Stimulated activated CD8-positive, alpha-beta memory T cell treated with anti-CD3 and anti-CD28 coated beads, Interleukin-12 subunit alpha, Interleukin-12 subunit beta, amount 100 ng/mL, for 4 hours (primary cell): Measurements from ENCODE around the gene SYTL2.
"Not testable (repeated sequence)": the region's sequence is repeated elsewhere in the genome, so short reads cannot be mapped to it uniquely, and the experiment has no call there.

Experiments
- DNase-seq: peaks from one replicate; pipeline ENCODE4 v3.0.0-alpha.2; 2020; ENCODE audit warnings: low read depth

SYTL2 gene, protein sequence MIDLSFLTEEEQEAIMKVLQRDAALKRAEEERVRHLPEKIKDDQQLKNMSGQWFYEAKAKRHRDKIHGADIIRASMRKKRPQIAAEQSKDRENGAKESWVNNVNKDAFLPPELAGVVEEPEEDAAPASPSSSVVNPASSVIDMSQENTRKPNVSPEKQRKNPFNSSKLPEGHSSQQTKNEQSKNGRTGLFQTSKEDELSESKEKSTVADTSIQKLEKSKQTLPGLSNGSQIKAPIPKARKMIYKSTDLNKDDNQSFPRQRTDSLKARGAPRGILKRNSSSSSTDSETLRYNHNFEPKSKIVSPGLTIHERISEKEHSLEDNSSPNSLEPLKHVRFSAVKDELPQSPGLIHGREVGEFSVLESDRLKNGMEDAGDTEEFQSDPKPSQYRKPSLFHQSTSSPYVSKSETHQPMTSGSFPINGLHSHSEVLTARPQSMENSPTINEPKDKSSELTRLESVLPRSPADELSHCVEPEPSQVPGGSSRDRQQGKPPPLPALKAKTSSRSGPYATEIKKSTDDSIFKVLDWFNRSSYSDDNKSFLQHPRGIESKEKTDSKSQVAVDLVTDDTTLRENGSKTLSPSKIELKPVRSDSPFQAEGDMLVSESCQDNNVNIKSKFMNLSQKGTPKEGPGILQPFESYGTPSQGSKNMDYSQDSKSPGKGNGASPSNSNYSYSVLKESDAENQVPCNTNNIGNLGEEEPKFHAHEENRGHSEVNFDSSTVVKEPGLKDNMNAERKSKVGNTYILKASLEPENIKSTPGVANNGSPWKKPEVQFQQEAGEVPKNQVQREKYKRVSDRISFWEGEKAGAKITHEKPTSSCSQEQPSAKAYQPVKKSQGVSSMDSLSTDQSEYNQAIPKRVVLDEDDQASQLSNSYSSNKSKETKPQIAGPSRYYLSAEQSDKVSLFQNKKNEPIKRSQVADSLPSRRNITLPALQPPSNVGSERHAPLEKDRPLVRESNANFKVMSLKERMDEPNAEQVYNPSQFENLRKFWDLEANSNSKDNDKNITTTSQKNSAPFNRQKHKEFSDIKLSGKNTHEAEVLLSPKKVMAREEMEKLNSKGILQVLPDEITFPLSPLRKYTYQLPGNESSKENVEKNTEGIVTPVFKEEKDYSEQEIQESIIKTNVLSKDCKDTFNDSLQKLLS (N-terminal part only)

DNA sequence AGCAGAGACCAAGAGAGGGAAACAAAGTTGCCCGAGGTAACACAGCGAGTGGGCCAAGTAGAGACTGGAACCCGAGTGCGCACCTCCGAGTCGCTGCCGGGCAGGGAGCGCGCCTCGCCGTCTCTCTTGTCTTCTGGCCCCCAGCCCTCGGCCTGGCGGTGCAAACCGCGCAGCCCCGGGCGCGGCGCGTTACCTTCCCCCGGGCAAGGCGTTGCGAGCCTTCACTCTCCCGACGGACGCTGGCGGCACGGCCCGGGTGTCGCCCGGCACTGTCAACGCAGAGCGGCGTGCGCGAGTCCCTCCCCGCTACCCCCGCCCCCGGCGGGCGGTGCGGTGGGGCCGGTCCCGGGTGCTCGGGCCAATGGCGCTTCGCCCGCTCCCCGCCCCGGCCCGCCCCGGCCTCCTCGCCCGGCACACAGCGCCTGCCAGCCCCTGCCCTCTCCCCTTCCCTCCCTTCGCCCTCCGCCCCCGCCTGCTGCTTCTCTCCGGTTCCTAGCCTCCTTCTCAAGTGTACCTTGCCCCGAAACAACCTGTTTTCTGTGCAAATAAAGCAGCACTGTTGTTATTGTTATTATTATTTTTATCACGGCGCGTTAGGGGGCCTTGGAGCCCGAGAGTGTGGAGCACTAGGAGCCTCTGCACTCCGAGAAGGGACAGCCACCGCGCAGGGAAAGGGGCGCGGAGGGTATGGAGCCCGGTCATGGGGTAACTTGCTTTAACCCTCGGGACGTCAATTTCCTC lies at the start of gene SYTL2:
SYTL2 (minus strand) TSS at position 271 of the 741 bp plus-strand sequence. CDS start 53,416 bp downstream, outside the sequence.
- peak; percentile 70 for DNase-seq

DNA sequence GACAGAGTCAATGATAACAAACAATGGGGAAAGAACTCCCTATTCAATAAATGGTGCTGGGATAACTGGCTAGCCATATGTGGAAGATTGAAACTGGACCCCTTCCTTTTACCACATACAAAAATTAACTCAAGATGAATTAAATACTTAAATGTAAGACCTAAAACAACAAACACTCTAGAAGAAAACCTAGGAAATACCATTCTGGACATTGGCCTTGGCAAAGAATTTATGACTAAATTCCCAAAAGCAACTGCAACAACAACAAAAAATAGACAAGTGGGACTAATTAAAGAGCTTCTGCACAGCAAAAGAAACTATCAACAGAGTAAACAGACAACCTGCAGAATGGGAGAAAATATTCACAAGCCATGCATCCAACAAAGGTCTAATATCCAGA lies 48.6 kb upstream of the SYTL2 start:
- DNase-seq, result not testable (repeated sequence)

DNA sequence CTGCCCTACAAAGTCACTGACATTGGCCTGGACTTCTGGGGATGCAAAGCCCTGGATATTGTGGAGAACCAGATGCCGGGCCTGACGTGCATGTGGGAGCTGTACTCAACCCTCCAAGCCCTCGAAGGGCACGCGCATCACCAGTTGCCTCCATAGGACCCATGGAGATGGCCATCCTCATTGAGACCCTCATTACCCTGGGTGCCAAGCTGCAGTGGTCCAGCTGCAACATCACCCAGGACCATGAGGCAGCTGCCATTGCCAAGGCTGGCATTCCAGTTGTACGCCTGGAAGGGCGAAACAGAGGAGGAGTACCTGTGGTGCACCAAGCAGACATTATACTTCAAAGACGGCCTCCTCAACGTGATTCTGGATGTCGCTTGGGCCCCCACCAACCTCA lies 46.2 kb upstream of the SYTL2 start:
- DNase-seq, result no peak

DNA sequence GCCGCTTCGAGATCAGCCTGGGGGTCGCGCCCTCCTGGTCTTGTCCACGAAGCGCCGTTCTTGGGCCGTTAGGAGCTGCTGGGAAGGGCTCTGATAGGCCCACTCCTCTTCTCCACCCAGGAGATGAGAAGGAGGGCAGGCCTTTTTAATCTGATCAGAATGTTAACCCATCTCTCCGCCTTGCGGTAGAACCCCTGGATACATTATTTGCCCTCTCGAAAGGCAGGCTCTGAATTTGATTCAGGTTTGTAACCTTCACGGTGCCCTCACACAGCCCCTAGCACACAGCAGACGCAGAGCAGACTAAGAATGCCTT lies 44.4 kb upstream of the SYTL2 start, which contains the start of gene CCDC83:
CCDC83 (plus strand) TSS at position 43 of the 316 bp plus-strand sequence. CDS start 9,741 bp downstream, outside the sequence.
- no peak for DNase-seq

DNA sequence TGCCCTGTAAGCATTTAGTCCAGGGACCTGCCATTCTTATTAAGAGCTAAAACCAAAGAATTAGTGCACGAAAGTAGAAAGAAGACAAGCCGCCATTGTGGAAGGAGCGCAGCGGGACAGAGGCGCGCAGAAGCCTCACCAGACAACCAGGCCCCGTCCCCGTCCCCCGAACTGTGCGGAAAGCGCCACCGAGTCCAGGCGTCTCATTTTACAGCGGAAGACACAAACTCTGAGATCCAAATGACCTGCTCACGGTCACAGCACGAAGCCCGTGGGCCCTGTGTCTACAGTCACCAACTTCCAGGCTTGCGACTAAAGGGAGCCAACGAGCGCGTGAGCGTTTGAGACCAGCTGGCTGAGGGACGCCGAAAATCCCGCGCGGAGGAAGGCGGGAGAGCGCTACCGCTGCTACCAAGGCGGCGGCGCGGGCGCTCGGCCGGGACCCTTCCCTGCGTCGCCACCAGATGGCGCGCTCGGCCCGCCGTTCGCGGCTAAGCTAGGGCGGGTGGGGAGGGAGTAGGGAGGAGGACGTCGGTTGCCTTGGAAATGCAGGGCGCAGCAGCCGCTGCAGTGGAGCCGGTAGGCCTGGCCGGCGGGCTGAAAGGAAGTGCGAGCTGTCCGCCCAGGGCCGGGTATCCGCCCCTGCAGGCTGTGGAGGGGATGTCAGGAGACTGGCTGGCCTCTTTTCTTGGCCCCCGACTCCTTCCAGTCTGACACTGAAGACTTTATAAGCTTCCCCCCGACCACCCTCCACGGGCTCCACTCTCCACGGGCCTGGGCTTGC lies 43.8 kb upstream of the SYTL2 start:
- DNase-seq, result peak; percentile 88

DNA sequence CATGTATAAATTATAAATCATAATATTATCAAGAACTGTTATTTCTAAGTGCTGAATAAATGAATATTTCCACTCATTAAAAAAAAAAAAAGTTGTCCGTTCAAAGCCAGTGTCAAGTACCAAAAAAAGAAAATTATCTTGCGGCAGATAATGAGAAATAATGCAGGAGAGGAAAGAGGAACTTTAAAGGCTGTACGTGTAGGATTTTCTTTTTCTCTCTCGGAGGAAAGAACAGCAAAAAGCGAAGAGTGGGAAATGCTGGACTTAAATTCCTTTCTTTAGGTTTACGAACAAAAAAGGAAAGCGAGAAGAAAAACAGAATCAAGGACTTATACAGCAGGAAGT lies 43.2 kb upstream of the SYTL2 start:
- no peak for DNase-seq

DNA sequence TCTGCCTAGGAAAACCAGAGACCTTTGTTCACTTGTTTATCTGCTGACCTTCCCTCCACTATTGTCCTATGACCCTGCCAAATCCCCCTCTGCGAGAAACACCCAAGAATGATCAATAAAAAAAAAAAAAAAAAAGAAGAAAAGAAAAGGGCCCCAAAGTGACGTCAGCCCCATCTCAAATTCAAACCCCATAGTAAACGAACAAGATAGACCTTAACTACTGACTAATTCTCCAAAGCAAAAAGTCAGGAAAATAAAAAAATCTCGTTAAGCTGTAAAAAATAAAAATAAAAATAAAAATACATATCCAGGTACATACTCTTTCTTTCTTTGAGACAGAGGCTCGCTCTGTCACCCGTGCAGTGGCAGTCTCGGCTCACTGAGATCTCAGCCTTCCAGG lies 42.6 kb upstream of the SYTL2 start:
- DNase-seq, result not testable (repeated sequence)

DNA sequence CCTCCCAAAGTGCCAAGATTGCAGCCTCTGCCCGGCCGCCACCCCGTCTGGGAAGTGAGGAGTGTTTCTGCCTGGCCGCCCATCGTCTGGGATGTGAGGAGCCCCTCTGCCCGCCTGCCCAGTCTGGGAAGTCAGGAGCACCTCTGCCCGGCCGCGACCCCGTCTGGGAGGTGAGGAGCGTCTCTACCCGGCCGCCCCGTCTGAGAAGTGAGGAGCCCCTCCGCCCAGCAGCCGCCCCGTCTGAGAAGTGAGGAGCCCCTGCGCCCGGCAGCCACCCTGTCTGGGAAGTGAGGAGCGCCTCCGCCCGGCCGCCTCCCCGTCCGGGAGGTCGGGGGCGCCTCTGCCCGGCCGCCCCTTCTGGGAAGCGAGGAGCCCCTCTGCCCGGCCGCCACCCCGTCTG lies 41.8 kb upstream of the SYTL2 start:
- DNase-seq, result not testable (repeated sequence)

DNA sequence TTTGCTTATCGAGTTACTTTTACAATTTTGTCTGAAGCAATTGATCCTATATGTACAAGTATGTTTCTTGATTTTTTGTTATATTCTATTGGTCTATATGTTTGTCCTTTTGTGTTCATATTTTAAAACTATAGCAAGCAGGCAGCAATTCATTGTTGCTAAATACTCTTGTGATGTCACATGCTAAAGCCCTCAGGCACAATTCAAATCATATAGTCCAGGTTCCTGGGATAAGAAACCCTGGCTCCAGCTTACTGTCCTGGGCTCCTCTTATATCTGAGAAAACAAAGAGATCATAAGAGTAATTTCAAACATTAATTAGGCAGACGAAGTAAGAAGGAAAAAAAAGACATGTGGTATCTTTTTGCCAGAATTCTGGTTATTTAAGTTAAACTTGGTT lies 37.6 kb upstream of the SYTL2 start:
- no peak for DNase-seq

DNA sequence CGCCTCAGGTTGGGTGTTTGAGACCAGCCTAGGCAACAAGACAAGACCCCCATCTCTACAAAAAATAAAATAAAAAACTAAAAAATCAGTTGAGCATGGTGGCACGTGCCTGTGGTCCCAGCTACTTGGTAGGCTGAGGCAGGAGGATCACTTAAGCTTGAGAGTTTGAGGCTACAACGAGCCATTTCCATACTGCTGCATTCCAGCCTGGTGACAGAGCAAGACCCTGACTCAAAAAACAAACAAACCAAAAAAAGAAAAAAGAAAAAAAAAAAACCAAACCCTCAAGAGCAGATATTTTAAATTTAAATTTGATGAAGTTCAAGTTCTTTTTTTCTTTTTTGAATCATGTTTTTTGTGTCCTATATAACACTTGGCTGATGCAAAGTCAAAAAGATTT lies 37.1 kb upstream of the SYTL2 start:
- no peak for DNase-seq

DNA sequence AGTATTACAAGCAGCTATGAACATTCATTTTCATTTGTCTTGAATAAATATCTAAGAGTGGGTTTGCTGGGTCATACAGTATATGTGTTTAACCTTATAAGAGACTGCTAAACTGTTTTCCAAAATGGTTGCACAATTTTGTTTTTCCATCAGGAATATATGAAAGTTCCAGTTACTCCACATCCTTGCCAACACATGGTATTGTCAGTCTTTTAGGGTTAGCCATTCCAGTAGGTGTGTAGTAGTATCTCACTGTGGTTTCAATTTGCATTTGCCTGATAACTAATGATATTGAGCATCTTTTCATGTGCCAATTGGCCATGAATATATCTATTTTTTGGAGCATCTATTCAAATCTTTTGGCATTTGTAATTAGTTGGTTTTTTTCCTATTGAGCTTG lies 36.5 kb upstream of the SYTL2 start:
- DNase-seq, result no peak

DNA sequence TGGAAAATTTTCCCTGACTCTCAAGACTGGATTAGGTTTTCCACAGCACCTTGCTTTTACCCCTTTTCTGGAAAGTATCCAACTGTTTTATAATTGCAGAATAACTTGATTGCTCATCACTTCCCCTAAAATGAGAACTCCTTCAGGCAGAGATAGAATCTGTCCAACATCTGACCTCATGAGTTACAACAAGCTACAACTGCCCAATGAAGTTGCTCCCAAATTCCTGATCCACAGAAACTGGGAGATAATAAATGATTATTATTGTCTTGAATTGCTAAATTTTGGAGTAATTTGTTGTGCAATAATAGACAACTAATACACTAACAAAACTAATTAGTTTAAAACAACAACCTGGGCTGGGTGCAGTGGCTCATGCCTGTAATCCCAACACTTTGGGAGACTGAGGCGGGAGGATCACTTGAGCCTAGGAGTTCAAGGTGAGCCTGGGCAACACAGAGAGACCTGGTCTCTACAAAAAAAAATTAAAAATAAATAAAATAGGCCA lies 34.2 kb upstream of the SYTL2 start:
- no peak for DNase-seq

DNA sequence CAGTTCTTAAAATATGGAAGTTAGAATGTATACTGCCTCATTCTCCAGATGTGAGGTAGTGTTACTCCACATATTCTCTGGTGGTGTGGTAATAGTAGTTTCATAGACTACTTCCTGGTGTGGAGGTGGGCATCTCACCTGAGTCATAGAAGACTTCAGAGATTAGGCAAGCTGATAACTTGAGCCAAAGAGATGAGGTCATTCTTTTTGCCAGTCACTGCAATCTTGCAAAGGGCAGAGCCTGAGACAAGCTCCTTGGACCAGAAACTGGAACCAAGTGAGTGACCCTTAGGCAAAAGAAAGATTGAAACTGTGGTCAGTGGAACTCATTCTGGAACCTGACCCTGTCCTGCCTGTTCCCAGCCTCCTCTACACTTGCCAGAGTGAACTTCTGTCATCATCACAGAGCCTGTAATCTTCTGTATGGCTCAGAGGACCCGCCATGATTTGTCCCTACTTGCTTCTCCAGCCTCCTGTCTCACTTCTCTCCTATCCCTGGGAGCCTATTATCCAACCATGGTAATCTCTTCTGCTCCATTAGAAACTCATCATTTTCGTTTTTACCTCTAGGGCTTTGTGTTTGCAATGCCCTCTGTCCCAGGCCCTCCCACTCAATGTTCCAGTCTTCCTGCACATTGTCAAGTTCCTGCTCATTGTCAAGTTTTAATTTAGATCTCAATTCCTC lies 33.6 kb upstream of the SYTL2 start:
- DNase-seq, result no peak

DNA sequence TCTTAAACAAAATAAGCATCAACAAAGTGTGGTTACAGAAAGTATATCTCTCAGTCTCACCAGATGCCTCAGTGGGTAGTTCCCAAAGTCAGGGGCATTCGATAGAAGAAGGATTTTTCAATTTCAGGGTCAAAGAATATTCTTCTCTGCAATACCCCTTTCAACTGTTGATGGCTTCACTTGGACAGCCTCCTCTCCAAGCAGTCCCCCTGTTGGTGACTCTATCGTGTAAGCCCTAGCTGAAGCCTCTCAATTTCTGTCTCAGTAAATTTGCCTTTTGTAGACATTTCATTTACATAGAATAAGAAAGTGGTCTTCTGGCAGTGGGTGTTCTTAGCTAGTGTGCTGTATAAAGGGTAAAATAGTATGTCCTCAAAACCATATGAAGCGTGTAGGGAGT lies 33.0 kb upstream of the SYTL2 start:
- DNase-seq, result no peak

DNA sequence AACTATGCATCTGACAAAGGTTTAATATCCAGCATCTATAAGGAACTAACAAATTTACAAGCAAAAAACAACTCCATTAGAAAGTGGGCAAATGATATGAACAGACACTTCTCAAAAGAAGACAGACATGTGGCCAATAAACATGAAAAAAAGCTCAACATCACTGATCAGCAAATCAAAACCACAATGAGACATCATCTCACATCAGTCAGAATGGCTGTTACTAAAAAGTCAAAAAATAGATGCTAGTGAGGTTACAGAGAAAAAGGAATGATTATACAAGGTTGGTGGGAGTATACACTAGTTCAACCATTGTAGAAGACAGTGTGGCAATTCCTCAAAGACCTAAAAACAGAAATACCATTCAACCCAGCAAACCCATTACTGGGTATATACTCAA lies 30.0 kb upstream of the SYTL2 start:
- not testable (repeated sequence) for DNase-seq

DNA sequence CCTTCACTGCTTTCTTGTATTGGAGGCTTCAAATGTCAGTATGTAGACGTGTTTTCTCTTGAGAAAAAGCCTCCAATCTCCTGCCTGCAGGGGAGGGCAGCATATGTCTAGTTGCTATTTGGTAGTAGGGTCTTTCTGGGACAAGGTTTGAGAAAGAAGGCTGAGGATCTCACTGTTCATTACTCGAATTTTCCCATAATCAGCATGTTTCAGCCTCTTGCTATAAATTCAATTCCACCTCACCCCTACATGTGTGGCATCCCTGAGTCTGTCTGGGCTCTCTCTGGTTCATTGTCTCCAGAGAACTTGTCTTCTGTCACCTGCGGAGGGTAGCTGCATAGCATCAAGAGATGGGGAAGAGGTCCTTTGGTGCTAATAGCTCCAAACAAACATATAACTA lies 24.8 kb upstream of the SYTL2 start:
- no peak for DNase-seq

DNA sequence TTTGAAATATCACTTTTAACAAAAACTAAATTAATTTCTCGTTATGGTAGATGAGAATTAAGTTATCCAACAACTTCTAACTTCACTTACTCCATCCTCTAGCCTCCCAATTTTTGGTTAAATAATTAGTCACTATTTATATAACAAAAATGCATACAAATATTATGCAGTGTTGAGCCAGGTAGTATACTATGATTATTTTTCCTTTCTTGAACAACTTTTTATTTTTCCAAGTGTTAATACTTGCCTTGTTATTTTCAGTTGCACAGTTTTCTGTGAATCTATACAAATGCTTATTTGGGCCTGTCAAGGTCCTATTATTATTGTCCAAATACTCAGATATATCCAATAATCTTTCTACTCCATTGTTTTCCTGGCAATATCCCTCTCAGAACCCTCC lies 24.3 kb upstream of the SYTL2 start:
- no peak for DNase-seq

DNA sequence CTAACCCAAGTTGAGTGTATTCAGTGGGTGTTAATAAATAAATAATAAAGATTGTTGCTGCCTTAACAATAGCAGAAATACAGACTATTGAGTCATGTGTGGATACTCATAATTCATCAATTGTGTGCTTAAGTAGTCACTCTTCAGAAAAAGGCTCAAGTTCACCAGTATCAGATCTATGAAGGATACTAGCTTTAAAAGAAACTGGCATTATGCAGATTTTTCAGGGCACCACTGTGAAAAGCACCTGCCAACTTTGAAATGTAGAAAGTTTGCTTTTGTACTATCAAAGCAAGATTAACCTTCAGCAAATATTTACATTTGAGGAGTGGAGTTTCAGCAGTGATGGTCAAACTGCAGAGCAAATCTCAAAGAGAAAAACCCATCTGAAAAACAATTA lies 20.1 kb upstream of the SYTL2 start:
- DNase-seq, result no peak

DNA sequence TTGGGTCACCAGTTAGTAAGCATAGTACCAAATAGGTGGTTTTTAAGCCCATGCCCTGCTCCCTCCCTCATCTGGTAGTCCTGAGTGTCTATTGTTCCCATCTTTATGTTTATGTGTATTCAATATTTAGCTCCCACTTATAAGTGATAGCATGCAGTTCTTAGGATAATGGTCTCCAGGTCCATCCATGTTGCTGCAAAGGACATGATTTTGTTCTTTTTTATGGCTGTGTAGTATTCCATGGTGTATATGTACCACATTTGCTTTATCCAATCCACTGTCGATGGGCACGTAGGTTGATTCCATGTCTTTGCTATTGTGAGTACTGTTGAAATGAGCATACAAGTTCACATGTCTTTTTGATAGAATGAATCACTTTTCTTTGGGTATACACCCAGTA lies 18.2 kb upstream of the SYTL2 start:
- DNase-seq, result no peak

DNA sequence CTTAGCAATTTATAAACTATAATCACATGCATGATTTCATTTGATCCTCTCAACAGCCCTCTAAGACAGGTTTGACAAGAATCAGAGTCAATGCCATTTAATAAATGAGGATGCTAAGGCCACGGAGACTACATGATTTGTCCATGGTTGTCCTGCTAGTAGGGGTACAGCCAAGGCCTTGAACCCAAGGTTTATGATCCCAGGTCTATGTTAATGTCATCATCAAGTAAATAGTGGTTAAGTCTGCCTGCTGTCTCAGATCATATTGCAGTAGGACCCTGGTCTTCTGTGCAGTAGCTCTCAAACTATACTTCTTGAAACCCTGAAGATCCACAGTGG lies 17.7 kb upstream of the SYTL2 start:
- DNase-seq, result no peak
